ENCODE measurements around the gene SUPT7L. TPM values are rescaled to one million over a fixed set of nuclear protein-coding genes. Genes with fewer than 3 reads are reported as not detected.

The SUPT7L gene
- total and polyA plus RNA-seq, 11 donors = 18.6 to 29.5 (median 26.1) TPM

GRCh38 chr2:27705851-27706622 is 42.6 kb upstream of the SUPT7L start:
- ATAC-seq = peak; percentile 71 to 92 (median 82)
- TF ChIP-seq, protein P1, sequence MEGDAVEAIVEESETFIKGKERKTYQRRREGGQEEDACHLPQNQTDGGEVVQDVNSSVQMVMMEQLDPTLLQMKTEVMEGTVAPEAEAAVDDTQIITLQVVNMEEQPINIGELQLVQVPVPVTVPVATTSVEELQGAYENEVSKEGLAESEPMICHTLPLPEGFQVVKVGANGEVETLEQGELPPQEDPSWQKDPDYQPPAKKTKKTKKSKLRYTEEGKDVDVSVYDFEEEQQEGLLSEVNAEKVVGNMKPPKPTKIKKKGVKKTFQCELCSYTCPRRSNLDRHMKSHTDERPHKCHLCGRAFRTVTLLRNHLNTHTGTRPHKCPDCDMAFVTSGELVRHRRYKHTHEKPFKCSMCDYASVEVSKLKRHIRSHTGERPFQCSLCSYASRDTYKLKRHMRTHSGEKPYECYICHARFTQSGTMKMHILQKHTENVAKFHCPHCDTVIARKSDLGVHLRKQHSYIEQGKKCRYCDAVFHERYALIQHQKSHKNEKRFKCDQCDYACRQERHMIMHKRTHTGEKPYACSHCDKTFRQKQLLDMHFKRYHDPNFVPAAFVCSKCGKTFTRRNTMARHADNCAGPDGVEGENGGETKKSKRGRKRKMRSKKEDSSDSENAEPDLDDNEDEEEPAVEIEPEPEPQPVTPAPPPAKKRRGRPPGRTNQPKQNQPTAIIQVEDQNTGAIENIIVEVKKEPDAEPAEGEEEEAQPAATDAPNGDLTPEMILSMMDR (IDR thresholded peaks at IDR 0.05) = no peak
- TF ChIP-seq POLR2A (IDR thresholded peaks at IDR 0.05) = no peak
- H3K4me1 ChIP-seq = peaks cover 0 to 49% (median 27%) of the 10 kb centered on the region in 12 donors

DNA sequence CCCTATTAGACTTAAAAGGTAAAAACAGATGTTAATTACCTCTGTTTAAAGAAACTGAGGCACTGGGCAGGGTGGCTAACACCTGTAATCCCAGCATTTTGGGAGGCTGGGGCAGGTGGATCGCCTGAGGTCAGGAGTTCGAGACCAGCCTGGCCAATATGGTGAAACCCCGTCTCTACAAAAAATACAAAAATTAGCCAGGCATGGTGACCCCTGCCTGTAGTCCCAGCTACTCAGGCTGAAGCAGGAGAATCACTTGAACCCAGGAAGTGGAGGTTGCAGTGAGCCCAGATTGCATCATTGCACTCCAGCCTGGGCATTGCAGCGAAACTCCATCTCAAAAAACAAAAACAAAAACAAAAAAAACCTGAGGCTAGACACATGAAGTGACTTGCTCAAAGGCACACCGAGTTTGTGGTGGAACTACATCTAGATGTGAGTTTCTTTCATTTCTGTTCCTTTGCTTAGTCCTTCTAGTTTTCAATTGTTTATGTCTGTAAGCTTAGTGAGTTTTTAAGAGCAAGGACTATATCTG is 41.0 kb upstream of the SUPT7L start:
- peak overlapping the region in 4 of 12 donors; percentile 8 to 85 (median 81) for H3K27ac ChIP-seq
- ATAC-seq (no peak), DNase-seq (no peak)
- H3K4me1 ChIP-seq = peaks cover 0 to 42% (median 27%) of the 10 kb centered on the region in 12 donors
- no peak for TF ChIP-seq POLR2A (IDR thresholded peaks at IDR 0.05)
- TF ChIP-seq, protein P1 (IDR thresholded peaks at IDR 0.05) = no peak
- WGBS, 4 donors = 91 to 97% (median 94%) methylated on average over 5 of the region's 5 CpGs
- intact Hi-C loops (cut with DNase I) = loop anchor here in 7 of 10 donors (2.0 to 10.0 kb wide), 6 partner anchors 693 to 750 kb away; no protein-coding TSS in a partner anchor
- no peaks in the 10 kb centered on the region for H3K27me3 ChIP-seq
- H3K36me3 ChIP-seq = no peaks in the 10 kb centered on the region
- H3K4me3 ChIP-seq = no peak overlapping the region
- no peaks in the 10 kb centered on the region for H3K9me3 ChIP-seq

More at GRCh38 chr2:27705851-27706622, 42.6 kb upstream of the SUPT7L start:
- Histone ChIP-seq H3K4me3 (no peak overlapping the region), H3K36me3 (no peaks in the 10 kb centered on the region), H3K27ac (peak overlapping the region; percentile 33 to 85 (median 80)), H3K27me3 (no peaks in the 10 kb centered on the region), H3K9me3 (no peaks in the 10 kb centered on the region)
- peak in 4 of 5 donors; percentile 56 to 76 (median 60) for DNase-seq
- 25 to 46% (median 30%) methylated on average over 4 of the region's 4 CpGs for WGBS, 4 donors
- intact Hi-C loops (cut with DNase I) = loop anchor here in 5 of 10 donors (2.0 to 10.0 kb wide), 5 partner anchors 186 to 749 kb away; partner anchors contain the start of genes FOSL2 (in 2 of the 5), BABAM2 (in 1 of the 5) and RBKS (in 1 of the 5)

DNA sequence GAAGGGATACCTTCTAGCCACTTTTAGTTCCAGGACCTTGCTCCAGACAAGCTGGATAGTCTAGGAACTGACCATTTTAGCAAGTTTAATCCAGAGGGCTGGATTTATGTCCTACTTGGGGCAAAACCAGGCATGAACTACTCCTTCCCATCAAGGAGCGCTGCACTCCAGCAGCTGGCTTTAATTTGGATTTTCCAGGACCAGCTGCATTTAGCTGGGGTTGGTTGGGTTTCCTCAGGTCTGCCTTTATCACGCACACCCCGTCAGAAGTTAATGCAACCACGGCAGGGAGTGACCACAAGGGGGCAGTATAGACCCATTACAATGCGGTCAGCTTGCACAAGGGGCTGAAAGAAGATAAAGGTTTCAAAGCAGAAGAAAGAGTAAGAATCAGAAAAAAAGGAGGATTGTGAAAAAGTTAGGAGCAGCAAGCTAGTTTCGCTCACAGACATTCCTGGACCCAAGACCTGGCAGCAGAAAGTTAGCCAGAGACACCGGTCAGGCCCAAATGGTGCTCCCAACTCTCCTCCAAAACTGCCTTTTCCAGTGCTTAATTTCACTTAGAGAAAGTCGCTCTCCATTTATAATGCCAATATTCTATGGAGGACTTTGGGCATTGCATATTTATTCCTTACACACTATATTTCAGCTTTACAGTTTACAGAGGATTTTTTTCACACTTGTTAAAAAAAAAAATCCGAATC is 40.4 kb upstream of the SUPT7L start:
- H3K9me3 ChIP-seq = no peaks in the 10 kb centered on the region
- TF ChIP-seq POLR2A (IDR thresholded peaks at IDR 0.05) = no peak
- TF ChIP-seq, protein P1 (IDR thresholded peaks at IDR 0.05) = peak; percentile 89 to 97 (median 94)
- H3K36me3 ChIP-seq = peaks cover 0 to 4% (median 0%) of the 10 kb centered on the region in 9 donors
- ATAC-seq (peak; percentile 48 to 66 (median 56)), DNase-seq (peak; percentile 74 to 83 (median 79))
- H3K27ac ChIP-seq = peak overlapping the region in 2 of 12 donors; percentile 8 to 82
- H3K27me3 ChIP-seq = no peaks in the 10 kb centered on the region
- H3K4me3 ChIP-seq = no peak overlapping the region
- 26 to 29% (median 27%) methylated on average over 9 of the region's 9 CpGs for WGBS, 4 donors
- peaks cover 0 to 42% (median 26%) of the 10 kb centered on the region in 12 donors for H3K4me1 ChIP-seq
- intact Hi-C loops (cut with DNase I) = loop anchor here (1.0 to 10.0 kb wide), 9 partner anchors 693 to 751 kb away; no protein-coding TSS in a partner anchor
